Gastrocnemius medialis (tissue), 4 donors: ENCODE results near the gene CAMP.

Source experiments
- POLR2A ChIP-seq, 2 donors: fragments of 450-650 bp; IDR thresholded peaks; one replicate each; pipeline ENCODE4 v1.6.1; 2017; ENCODE audit warnings: antibody characterized with exemption in 2 of 2, mild to moderate bottlenecking in 2 of 2, moderate library complexity in 2 of 2
- TF ChIP-seq, protein P1 (sequence below), 5 experiments: fragments of 450-650 bp in 3 of 5; fragments of 200-600 bp in 2 of 5; sonication (generic) in 2 of 5; IDR thresholded peaks in 4 of 5; conservative IDR thresholded peaks in 1 of 5; 1 replicate in 4 of 5; 2 replicates in 1 of 5; pipeline ENCODE4 v1.5.1; 2016 to 2019; ENCODE audit warnings: antibody characterized with exemption in 5 of 5, mild to moderate bottlenecking in 3 of 5, moderate library complexity in 3 of 5

- TF ChIP-seq, protein P1, sequence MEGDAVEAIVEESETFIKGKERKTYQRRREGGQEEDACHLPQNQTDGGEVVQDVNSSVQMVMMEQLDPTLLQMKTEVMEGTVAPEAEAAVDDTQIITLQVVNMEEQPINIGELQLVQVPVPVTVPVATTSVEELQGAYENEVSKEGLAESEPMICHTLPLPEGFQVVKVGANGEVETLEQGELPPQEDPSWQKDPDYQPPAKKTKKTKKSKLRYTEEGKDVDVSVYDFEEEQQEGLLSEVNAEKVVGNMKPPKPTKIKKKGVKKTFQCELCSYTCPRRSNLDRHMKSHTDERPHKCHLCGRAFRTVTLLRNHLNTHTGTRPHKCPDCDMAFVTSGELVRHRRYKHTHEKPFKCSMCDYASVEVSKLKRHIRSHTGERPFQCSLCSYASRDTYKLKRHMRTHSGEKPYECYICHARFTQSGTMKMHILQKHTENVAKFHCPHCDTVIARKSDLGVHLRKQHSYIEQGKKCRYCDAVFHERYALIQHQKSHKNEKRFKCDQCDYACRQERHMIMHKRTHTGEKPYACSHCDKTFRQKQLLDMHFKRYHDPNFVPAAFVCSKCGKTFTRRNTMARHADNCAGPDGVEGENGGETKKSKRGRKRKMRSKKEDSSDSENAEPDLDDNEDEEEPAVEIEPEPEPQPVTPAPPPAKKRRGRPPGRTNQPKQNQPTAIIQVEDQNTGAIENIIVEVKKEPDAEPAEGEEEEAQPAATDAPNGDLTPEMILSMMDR (IDR thresholded peaks at IDR 0.05 in 4 of 5, conservative IDR thresholded peaks at IDR 0.05 in 1 of 5), result no peak
- no peak for TF ChIP-seq POLR2A (IDR thresholded peaks at IDR 0.05)
Observed at GRCh38 chr3:48218537-48218936, 4.8 kb upstream of the CAMP start.
